H1 (cell line): ENCODE measurements around the gene LIPA. TPM values are rescaled to one million over a fixed set of nuclear protein-coding genes. Genes with fewer than 3 reads are reported as not detected.
"Not testable (repeated sequence)": the region's sequence is repeated elsewhere in the genome, so short reads cannot be mapped to it uniquely, and the experiment has no call there.

Source experiments
- CTCF ChIA-PET: fragments of 300-600 bp; sonication (Branson Sonifier 250); formaldehyde crosslinking; loops from one replicate; lab custom pipeline; 2021; ENCODE audit not compliant: partially characterized antibody; lab: Charles Lee
- POLR2A ChIA-PET: fragments of 300-600 bp; sonication (Branson Sonifier 250); formaldehyde crosslinking; loops from one replicate; lab custom pipeline; 2021; ENCODE audit warnings: inconsistent platforms; ENCODE audit not compliant: partially characterized antibody; lab: Charles Lee
- DNase-seq, 2 experiments: peaks; one replicate each; pipeline versions ENCODE4 v3.0.0 to v3.0.0-alpha.2; 2010 to 2022; ENCODE audit warnings: low spot score in 2 of 2, low read depth in 1 of 2, mixed read lengths in 1 of 2
- FAIRE-seq: peaks from 2 replicates; lab custom pipeline; 2011; peaks lifted over from hg19 to GRCh38; lab: Jason Lieb, UNC
- H2AFZ ChIP-seq: 2 replicates; pipeline ENCODE4 v1.8.1; 2012; ENCODE audit warnings: low read length, inconsistent platforms
- H2AK5ac ChIP-seq: 2 replicates; pipeline ENCODE4 v1.6.1; 2013; ENCODE audit warnings: low read depth, low read length
- H2BK120ac ChIP-seq: replicated peaks from 2 replicates; pipeline ENCODE3; 2013; ENCODE audit warnings: low read depth, low read length, inconsistent platforms
- H2BK12ac ChIP-seq: 2 replicates; pipeline ENCODE4 v1.6.1; 2013; ENCODE audit warnings: low read depth, low read length
- H2BK15ac ChIP-seq: 2 replicates; pipeline ENCODE4 v1.6.1; 2013; ENCODE audit warnings: low read length
- H2BK20ac ChIP-seq: 2 replicates; pipeline ENCODE4 v1.6.1; 2013; ENCODE audit warnings: low read length
- H2BK5ac ChIP-seq: 2 replicates; pipeline ENCODE4 v1.6.1; 2013; ENCODE audit warnings: low read depth, low read length
- H3K14ac ChIP-seq: 2 replicates; pipeline ENCODE4 v1.6.1; 2013; ENCODE audit warnings: inconsistent platforms; ENCODE audit not compliant: insufficient read length
- H3K18ac ChIP-seq: 2 replicates; pipeline ENCODE4 v1.6.1; 2013; ENCODE audit warnings: low read length; ENCODE audit errors: extremely low read depth
- H3K23ac ChIP-seq: 2 replicates; pipeline ENCODE4 v1.6.1; 2013; ENCODE audit warnings: inconsistent platforms; ENCODE audit not compliant: insufficient read length
- H3K23me2 ChIP-seq: 2 replicates; pipeline ENCODE4 v1.6.1; 2013; ENCODE audit warnings: low read depth, low read length
- H3K27ac ChIP-seq: 2 replicates; pipeline ENCODE4 v1.6.1; 2011; ENCODE audit warnings: low read depth, low read length, inconsistent platforms
- H3K27me3 ChIP-seq, 4 experiments: replicated peaks in 1 of 4; 1 replicate in 1 of 4; 2 replicates in 3 of 4; pipeline versions ENCODE4 v1.6.1 to v1.8.1; 2011 to 2013; ENCODE audit warnings: low read length in 3 of 4, mild to moderate bottlenecking in 3 of 4, inconsistent platforms in 2 of 4, mixed read lengths in 2 of 4, moderate library complexity in 1 of 4; ENCODE audit not compliant: control insufficient read depth in 3 of 4, insufficient read depth in 3 of 4; ENCODE audit errors: extremely low read depth in 1 of 4
- H3K36me3 ChIP-seq, 4 experiments: 2 replicates each; pipeline versions ENCODE4 v1.6.1 to v1.8.1; 2011 to 2013; ENCODE audit warnings: mild to moderate bottlenecking in 4 of 4, low read length in 3 of 4, moderate library complexity in 2 of 4, control low read depth in 1 of 4, inconsistent platforms in 1 of 4; ENCODE audit not compliant: insufficient read depth in 4 of 4, control insufficient read depth in 2 of 4
- H3K4ac ChIP-seq: replicated peaks from 2 replicates; pipeline ENCODE3; 2013; ENCODE audit warnings: low read length, low read depth, mixed read lengths, inconsistent platforms; ENCODE audit not compliant: insufficient read length
- H3K4me1 ChIP-seq, 4 experiments: replicated peaks in 1 of 4; 1 replicate in 1 of 4; 2 replicates in 3 of 4; pipeline versions ENCODE4 v1.6.1 to v1.8.1; 2011 to 2013; ENCODE audit warnings: low read length in 3 of 4, inconsistent platforms in 2 of 4, mixed read lengths in 1 of 4; ENCODE audit not compliant: insufficient read depth in 4 of 4, control insufficient read depth in 3 of 4
- H3K4me2 ChIP-seq, 2 experiments: 2 replicates each; pipeline versions ENCODE4 v1.6.1 to v1.8.1; 2011 to 2013; ENCODE audit warnings: low read depth in 2 of 2, low read length in 2 of 2, control low read depth in 1 of 2, inconsistent platforms in 1 of 2, mild to moderate bottlenecking in 1 of 2; ENCODE audit not compliant: insufficient read depth in 1 of 2
- H3K4me3 ChIP-seq, 4 experiments: fragments of 200-600, 300-600 bp in 1 of 4; sonication (generic), shearing (Covaris generic), sonication (Bioruptor Twin) in 1 of 4; 2 replicates each; pipeline versions ENCODE4 v1.5.1 to v1.8.1; 2011 to 2016; ENCODE audit warnings: low read length in 4 of 4, low read depth in 3 of 4, control low read depth in 2 of 4, inconsistent platforms in 2 of 4, mild to moderate bottlenecking in 2 of 4, mixed read lengths in 1 of 4, moderate library complexity in 1 of 4; ENCODE audit not compliant: insufficient read depth in 2 of 4; ENCODE audit errors: extremely low read depth in 1 of 4
- H3K56ac ChIP-seq: replicated peaks from 2 replicates; pipeline ENCODE3; 2013; ENCODE audit warnings: low read depth, mild to moderate bottlenecking, mixed read lengths, low read length, inconsistent platforms; ENCODE audit not compliant: insufficient read length
- H3K79me1 ChIP-seq: 2 replicates; pipeline ENCODE4 v1.6.1; 2013; ENCODE audit warnings: low read depth, low read length, control low read depth
- H3K79me2 ChIP-seq, 2 experiments: 2 replicates each; pipeline versions ENCODE4 v1.6.1 to v1.8.1; 2012 to 2013; ENCODE audit warnings: low read length in 2 of 2, mild to moderate bottlenecking in 2 of 2, inconsistent platforms in 1 of 2; ENCODE audit not compliant: insufficient read depth in 2 of 2, control insufficient read depth in 1 of 2
- H3K9ac ChIP-seq, 4 experiments: replicated peaks in 1 of 4; 1 replicate in 1 of 4; 2 replicates in 3 of 4; pipeline versions ENCODE4 v1.6.1 to v1.8.1; 2011 to 2013; ENCODE audit warnings: low read depth in 3 of 4, low read length in 3 of 4, control low read depth in 2 of 4, mild to moderate bottlenecking in 2 of 4, moderate library complexity in 2 of 4, inconsistent platforms in 1 of 4; ENCODE audit errors: extremely low read depth in 1 of 4
- H3K9me3 ChIP-seq, 2 experiments: 2 replicates each; pipeline versions ENCODE4 v1.6.1 to v1.8.1; 2012 to 2013; ENCODE audit warnings: mild to moderate bottlenecking in 2 of 2, moderate library complexity in 2 of 2, control low read depth in 1 of 2, inconsistent platforms in 1 of 2, low read depth in 1 of 2, low read length in 1 of 2, mixed read lengths in 1 of 2; ENCODE audit not compliant: insufficient read depth in 2 of 2
- H4K20me1 ChIP-seq, 2 experiments: replicated peaks in 1 of 2; 2 replicates each; pipeline versions ENCODE3 to v1.8.1; 2011 to 2013; ENCODE audit warnings: inconsistent platforms in 2 of 2, low read length in 2 of 2, mild to moderate bottlenecking in 1 of 2; ENCODE audit not compliant: insufficient read depth in 2 of 2, control insufficient read depth in 1 of 2
- H4K5ac ChIP-seq: 2 replicates; pipeline ENCODE4 v1.6.1; 2013; ENCODE audit warnings: low read length, low read depth, mixed read lengths, inconsistent platforms; ENCODE audit not compliant: insufficient read length
- H4K8ac ChIP-seq: 2 replicates; pipeline ENCODE4 v1.8.0; 2013; ENCODE audit warnings: mild to moderate bottlenecking, moderate library complexity, low read length, inconsistent platforms; ENCODE audit not compliant: insufficient read depth; ENCODE audit errors: extremely low read depth
- H4K91ac ChIP-seq: replicated peaks from 2 replicates; pipeline ENCODE3; 2013; ENCODE audit warnings: low read length, mixed read lengths, inconsistent platforms; ENCODE audit not compliant: insufficient read length
- WGBS, 2 experiments: shearing (Covaris generic) in 1 of 2; methylation state at CpG; one replicate each; pipeline versions ENCODE4 v1.1.6 to v1.1.7; 2013 to 2015; ENCODE audit warnings: low lambda C conversion rate in 2 of 2, mixed read lengths in 2 of 2, inconsistent platforms in 1 of 2, low coverage in 1 of 2, missing lambda C conversion rate in 1 of 2; ENCODE audit not compliant: insufficient replicate concordance in 2 of 2, insufficient coverage in 1 of 2, insufficient read length in 1 of 2; ENCODE audit errors: extremely low coverage in 1 of 2, missing lambda C conversion rate in 1 of 2; 5-methylcytosine and 5-hydroxymethylcytosine counted together
- polyA plus RNA-seq, 7 experiments: library from polyadenylated mRNA; depleted of rRNA in 3 of 7; stranded (reverse) in 5 of 7; unstranded in 2 of 7; fragments of >200 nt in 5 of 7; fragments of 200-250 nt in 2 of 7; gene quantifications; 1 replicate in 5 of 7; 2 replicates in 1 of 7; 4 replicates in 1 of 7; pipeline versions ENCODE4 v1.2.1 to v1.2.3, GENCODE V29; 2011 to 2013; ENCODE audit warnings: missing spikeins in 2 of 7, mixed read lengths in 2 of 7
- total RNA-seq: library from RNA; stranded (reverse); fragmentation: NEBNext Ultra II Directional; extraction: Animal tissue kit (Norgen Biotek cat#: 25700); gene quantifications from 2 replicates; pipeline ENCODE4 v1.2.1, GENCODE V29; 2021

LIPA gene
- total and polyA plus RNA-seq, 2 of the 8 experiments (the other 6 are each of a cell fraction or from before 2014, with no cell fraction given) = 18.1 to 32.4 TPM

- not testable (repeated sequence) for DNase-seq, H2BK15ac ChIP-seq, H3K27ac ChIP-seq, H3K9ac ChIP-seq, H3K56ac ChIP-seq, H3K4me3 ChIP-seq, H2AK5ac ChIP-seq, H3K79me1 ChIP-seq, FAIRE-seq, H2BK20ac ChIP-seq, H3K4me2 ChIP-seq, H3K9me3 ChIP-seq, H3K23me2 ChIP-seq, H4K8ac ChIP-seq, H2BK12ac ChIP-seq, H3K14ac ChIP-seq, H4K91ac ChIP-seq, H4K20me1 ChIP-seq, H3K36me3 ChIP-seq, H3K27me3 ChIP-seq, H3K23ac ChIP-seq, H3K79me2 ChIP-seq, H3K4me1 ChIP-seq, H4K5ac ChIP-seq, H2AFZ ChIP-seq, H2BK120ac ChIP-seq, H2BK5ac ChIP-seq, H3K4ac ChIP-seq
- WGBS, 2 experiments = 87% methylated on average over 6 of the region's 6 CpGs; no CpG with 5 or more reads in 1 of the 2 experiments
- POLR2A ChIA-PET = interaction anchor here (1.6 kb wide), 1 partner anchor 12 kb away, joined by 5 read pairs; no protein-coding TSS in a partner anchor
- 0 out of 2 replicates have a peak overlapping the region, but pooled peaks have one; percentile 13 for H3K18ac ChIP-seq
- CTCF ChIA-PET = interaction anchor here (0.6 to 2.0 kb wide), 2 partner anchors 85 to 154 kb away, joined by 3 to 8 read pairs; no protein-coding TSS in a partner anchor
Observed at GRCh38 chr10:89284711-89285110, 33.1 kb upstream of the LIPA start.
